HepG2 (cell line): Measurements from ENCODE around the gene NEDD4L.

Experiments used
- CTCF ChIP-seq: sonication (generic); formaldehyde crosslinking; IDR thresholded peaks from 2 replicates; pipeline ENCODE4 v1.5.0; 2020; ENCODE audit warnings: mild to moderate bottlenecking, missing genetic modification reagents, moderate library complexity
- POLR2A ChIP-seq, 2 experiments: IDR thresholded peaks; 2 replicates each; pipeline ENCODE4 v1.6.1; 2011; ENCODE audit warnings: low read depth in 2 of 2, low read length in 2 of 2, mild to moderate bottlenecking in 1 of 2, moderate library complexity in 1 of 2; ENCODE audit not compliant: insufficient read depth in 1 of 2

DNA sequence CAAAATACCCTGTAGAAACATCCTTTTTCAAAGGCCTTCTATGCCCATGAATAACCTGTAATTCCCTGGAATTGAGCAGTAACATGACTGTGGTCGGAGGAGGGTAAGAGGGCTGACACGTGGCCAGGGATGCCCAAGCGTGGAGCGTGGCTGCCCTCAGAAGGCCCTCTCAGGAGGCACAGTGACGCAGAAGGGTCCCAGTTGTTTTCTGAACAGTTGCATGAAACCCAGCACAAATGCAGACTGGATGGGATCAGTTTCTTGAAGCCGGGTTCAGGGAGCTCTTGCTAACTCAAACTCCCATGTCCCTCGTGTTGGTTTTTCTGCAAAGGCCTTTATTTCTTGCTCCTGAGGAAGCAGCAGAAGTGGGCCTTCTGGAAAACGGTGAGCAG lies 347.9 kb downstream of the NEDD4L start:
- TF ChIP-seq POLR2A (IDR thresholded peaks at IDR 0.05; ENCODE audit: insufficient read depth in 1 of 2, low read depth in 2 of 2, low read length in 2 of 2) (no peak), CTCF (no peak)
